Retinal pigment epithelial cell (primary cell): ENCODE data around the gene NMB.

Experiments
- DNase-seq: peaks from one replicate; pipeline ENCODE4 v3.0.0-alpha.2; 2010; ENCODE audit warnings: low read depth
- H3K4me3 ChIP-seq: 2 replicates; pipeline ENCODE4 v1.5.1; 2011; ENCODE audit warnings: mild to moderate bottlenecking, low read length, control low read depth, moderate library complexity
- TF ChIP-seq, protein P1 (sequence below): conservative IDR thresholded peaks from 2 replicates; pipeline ENCODE4 v1.5.1; 2011; ENCODE audit warnings: low read depth, low read length, control low read depth, inconsistent platforms

Gene NMB

DNA sequence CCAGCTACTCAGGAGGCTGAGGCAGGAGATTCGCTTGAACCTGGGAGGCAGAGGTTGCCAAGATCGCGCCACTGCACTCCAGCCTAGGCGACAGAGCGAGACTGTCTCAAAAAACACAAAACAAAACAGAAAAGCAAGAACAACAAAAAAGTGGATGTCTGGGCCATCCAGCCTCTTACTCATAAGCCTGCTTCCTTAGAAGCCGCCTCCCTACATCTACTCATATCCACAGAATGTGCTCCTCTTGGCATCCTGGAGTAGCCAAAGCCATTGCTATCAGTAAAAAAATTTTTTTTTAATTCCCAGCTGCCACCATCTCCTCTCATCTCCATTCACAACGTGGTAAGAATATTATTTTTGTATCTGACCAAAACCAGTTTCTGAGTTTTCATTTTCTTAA lies 46.4 kb downstream of the NMB start:
- TF ChIP-seq, protein P1, sequence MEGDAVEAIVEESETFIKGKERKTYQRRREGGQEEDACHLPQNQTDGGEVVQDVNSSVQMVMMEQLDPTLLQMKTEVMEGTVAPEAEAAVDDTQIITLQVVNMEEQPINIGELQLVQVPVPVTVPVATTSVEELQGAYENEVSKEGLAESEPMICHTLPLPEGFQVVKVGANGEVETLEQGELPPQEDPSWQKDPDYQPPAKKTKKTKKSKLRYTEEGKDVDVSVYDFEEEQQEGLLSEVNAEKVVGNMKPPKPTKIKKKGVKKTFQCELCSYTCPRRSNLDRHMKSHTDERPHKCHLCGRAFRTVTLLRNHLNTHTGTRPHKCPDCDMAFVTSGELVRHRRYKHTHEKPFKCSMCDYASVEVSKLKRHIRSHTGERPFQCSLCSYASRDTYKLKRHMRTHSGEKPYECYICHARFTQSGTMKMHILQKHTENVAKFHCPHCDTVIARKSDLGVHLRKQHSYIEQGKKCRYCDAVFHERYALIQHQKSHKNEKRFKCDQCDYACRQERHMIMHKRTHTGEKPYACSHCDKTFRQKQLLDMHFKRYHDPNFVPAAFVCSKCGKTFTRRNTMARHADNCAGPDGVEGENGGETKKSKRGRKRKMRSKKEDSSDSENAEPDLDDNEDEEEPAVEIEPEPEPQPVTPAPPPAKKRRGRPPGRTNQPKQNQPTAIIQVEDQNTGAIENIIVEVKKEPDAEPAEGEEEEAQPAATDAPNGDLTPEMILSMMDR = no peak
- H3K4me3 ChIP-seq = no peak overlapping the region

DNA sequence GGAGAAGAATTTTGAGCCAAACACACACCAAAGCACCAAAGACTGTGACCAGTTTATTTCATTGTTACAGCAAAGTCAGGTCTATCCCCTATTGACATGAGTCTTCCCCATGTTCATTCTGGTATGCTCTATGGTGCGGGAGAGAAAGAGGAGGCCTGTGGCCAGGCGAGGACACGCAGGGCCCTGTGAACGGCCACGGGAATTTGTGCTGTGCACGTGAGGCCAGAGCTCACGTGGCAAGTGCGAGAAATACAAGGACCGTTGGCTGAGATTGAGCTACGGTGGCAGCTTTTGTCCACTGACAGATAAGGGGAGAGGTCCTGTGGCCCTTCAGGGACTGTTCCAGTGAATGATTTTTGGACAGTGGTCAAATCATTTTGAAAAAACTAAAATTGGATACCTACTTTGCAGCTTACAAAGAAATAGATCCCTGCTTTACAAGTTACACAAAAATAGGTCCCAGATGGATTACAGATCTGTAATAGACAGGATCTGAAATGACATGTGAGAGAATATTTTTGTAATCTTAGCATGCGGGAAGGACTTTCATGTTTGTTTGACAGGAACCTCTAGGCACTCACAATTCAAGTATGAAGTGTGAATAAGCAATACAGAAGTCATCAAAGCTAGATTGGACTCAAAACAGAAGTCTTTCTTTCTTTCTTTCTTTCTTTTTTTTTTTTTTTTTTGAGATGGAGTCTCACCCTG lies 48.0 kb downstream of the NMB start:
- TF ChIP-seq, protein P1 = no peak

More for the DNA sequence above, 46.4 kb downstream of the NMB start:
- DNase-seq = no peak

DNA sequence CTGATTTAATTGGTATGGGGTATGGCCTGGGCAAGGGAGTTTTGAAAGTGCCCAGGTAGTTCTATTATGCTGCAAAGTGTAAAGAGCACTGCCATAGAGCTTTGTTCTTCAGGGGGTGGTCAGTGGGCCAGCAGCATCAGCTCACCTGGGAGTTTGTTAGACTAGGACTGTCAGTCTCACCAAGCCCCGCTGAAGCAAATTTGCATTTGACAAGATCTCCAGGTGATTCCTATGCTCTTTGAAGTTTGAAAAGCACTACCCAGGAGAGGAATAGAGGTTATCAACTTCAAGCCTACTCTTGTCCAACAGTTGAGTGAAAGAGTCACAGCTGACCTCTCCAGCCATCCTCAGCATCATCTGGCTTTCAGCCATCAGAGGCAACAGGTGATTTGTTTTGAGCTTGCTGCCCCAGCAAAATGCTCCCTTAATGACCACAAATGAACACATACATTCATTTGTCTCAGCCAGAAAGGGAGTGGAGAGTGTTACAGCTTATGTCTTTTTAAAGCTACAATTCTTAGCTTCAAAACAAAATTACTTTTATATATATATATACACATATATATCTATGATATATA lies 49.2 kb downstream of the NMB start:
- no peak overlapping the region for H3K4me3 ChIP-seq
- TF ChIP-seq, protein P1 = no peak
- no peak for DNase-seq

More for the DNA sequence above, 48.0 kb downstream of the NMB start:
- no peak overlapping the region for H3K4me3 ChIP-seq
- DNase-seq = no peak

DNA sequence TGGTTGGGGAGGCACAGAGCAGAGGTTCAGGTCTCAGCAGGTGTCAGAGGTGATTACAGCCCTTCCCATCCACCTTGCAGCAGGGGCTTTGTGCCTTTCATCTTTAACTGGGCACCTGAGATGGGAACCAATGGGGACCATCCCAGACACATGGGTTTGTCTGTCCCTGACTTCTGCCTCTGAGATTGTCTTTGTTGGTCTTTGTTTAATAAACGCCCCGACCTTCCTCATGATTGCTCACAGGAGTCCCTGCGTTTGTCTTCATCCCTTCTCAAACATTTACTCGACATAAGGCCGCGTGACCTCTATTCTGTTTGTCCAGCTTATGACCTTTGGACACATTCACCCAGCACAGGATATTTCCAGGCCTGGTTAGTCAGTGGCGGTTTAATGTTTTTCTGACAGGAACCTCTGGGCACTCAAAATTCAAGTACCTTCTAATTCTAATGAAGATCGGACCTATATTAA lies 51.3 kb downstream of the NMB start:
- DNase-seq = no peak
- no peak overlapping the region for H3K4me3 ChIP-seq
- TF ChIP-seq, protein P1 = no peak

DNA sequence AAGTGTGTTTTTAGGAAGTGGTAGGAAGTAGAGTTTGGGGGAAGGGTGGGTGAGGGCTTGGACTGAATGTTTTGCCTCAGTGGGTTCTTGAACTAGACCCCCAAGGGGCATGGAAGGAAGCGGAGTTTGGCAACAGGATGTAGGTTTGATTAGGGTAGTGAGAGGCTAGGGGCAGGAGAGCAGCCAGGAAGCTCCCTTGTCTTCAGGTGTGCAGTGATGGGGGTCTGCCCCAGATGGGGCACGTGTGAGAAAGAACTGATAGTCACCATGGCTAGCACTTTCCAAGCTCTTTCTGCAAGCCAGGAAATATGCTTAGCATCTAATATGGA lies 52.5 kb downstream of the NMB start:
- DNase-seq = no peak
- H3K4me3 ChIP-seq = no peak overlapping the region
- TF ChIP-seq, protein P1 = no peak
